Brain pericyte (primary cell): ENCODE data around the gene HIPK2.

Experiments
- DNase-seq: peaks from one replicate; pipeline ENCODE4 v3.0.0-alpha.2; 2012; ENCODE audit warnings: low read depth, low spot score

Gene HIPK2

DNA sequence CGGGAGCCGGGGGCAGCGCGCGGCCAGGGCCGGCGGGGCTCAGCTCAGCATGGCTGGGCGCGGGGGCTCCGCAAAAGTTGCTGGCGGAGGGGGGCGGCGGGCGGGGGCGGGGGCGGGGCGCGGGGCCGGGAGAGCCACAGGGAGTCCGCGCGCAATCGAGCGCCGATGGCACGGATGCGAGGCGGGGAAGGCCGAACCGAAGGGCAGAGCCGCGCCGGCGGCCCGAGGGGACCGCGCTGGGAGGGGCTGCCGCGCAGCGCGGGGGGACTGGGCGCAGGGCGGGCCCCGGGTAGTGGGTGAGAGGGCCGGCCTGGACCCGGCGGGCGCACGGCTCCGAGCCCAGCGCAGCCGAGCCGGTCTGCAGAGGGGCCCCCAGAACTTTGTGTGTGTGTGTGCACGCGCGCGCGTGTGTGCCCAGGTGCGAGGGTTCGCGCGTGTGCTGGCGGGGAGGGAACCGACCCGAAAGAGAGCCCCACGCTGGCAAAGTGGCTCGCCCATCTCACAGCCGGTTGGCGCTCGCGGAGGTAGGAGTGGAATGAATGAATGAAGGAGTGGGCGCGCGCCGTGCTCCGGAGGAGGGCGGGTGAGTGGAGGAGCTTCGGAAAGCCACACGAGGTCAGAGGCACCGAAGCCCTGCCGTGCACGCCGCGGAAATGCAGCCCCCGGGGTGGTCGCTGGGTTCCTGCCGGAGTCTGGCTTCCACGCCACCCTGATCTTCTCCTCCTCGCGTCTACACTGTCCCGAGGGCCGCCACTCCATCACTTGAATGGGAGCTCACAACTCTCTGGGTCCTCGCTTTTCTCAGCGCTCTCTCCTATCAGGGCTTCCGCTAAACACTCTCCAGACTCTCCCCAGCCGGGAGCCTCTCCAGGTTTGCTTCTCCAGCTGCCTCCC lies at the start of gene HIPK2:
Gene HIPK2 (minus strand): TSS at position 51 of the 894 bp plus-strand sequence. CDS start 375 bp downstream, outside the sequence.
- no peak for DNase-seq

DNA sequence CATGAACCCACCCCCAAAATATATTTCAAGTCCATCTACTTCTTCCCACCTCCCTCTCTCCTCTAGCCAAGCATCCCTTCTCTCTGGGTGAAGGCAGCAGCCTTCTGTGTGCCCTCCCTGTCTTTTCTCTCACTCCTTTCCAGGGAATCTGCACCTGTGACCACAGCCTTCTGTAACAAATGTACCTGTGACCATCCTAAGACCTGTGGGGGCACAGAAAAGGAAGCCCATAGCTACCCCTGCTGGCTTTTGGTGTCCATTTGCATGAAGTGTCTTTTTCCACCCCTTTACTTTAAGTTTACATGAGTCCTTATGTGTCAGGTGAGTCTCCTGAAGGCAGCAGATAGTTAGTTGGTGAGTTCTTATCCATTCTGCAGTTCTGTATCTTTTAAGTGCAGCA lies 49.2 kb upstream of the HIPK2 start:
- no peak for DNase-seq

DNA sequence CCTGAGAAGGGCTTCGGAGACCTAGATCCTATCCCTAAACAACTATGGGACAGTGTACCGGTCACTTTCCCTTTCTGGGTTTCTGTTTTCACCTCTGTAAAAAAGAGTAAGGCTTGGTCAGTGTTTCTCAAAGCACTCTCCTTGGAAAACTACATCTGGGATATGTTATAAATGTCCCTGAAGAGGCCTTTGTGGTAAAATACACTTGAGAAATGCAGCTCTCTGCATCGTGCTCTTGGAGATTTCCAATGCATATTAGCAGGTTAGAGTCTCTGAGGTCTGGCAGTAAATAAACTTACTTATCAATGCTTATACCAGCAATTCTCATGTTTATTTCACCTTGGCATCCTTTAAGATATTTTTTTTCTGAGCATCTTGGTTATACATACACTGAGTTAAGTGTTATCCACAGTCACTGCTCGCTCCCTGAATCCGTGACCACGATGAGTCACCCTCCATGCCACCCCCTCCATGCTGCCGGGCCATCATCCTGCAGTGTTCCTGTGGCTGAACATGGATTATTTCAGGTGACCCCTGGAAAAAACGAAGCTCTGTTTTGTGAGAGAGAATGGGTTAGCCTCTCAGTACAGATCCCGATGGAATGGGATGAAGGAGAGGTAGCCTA lies 48.0 kb upstream of the HIPK2 start:
- DNase-seq: no peak

DNA sequence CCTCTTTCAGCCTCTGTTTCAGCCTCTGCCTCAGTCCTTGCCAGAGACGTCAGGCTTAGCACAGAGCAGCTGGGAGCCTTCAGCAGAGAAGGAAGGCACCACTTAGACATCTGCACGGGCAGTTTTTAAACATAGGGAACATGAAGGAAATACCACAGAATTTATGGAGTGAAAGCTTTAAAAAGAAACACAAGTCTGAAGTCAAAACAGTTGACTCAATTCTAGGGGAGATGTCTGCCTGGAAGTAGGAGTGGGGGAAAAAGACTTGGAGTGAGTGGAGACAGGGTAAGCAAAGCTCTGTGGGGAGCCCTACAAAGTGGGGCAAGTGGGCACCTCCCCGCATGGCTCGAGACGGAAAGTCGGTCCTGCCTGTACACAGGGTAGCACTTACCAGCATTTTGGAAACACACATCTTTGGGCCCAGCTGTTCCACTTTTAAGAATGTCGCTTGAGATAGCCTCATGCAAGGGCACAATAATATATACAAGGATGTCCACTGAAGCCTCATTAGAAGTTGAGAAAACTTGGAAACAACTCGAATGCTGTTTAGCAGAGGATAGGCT lies 46.2 kb upstream of the HIPK2 start:
- no peak for DNase-seq

DNA sequence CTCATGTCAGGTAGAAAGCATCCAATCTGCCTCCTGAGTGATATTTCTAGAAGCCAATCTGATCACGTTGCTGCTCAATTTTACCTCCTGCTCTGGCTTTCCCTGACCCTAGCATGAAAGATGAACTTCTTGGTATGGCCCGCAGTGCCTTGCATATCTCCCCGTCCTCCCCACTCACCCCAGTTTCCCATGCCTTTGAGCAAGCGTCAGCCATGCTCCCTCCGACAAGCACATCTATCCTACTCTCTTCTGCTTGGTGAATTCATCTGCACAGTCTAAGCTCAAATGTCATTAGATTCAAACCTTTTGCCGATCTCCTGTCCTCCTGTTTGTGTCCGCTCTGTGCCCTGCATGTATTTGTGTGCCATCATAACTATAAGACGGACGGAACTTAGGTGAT lies 45.1 kb upstream of the HIPK2 start:
- DNase-seq: no peak

DNA sequence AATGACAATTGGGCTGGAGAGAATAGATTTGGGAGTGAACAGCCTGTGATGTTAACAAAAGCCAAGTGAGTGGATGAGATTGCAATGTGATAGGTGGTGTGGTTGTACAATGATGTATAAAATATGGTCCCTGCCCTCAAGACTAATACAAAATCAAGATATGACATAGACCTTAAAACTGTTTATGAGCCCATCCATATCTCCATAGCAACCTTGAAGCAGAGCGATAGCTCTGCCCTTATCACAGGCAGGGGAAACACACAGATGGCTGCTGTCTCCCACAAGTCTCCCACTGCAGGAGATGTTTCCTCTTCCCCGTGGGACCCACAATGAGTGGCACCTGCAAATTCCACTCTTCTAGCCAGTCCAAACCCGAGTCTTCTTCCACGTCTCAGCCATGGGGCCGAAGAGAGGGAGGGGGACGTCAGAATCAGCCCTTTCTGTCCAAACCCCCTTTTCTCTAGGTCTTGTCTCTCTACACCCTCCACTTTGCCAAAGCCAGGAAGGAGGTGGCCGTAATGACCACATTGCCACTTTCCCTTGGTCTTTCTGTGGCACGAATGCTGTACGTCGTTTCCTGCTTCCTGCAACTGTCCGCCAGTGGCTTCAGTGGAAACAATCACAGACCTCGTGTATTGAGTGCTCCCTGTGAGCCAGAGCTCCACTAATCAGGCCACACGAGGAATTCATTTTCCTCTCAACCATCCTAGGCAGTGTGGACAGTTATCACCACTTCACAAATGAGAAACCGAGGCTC lies 43.7 kb upstream of the HIPK2 start:
- no peak for DNase-seq

DNA sequence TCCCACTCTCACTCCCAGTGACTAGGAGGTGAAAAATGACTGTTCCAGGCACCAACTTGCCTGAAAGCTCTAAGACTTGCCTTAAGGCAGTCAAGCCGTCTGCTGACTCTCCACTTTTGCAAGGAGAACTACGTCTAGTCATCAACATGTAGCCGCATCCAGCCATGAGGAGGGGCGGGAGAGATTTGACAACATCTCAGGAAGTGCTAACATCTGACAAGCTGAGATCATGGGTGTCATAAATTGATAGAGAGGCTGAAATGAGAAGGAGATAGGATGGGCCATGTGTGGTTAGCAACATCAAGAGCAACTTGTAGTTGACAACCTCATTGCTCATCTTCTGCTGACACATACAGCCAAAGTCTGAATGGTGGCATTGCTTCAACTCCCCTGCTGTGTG lies 42.3 kb upstream of the HIPK2 start:
- no peak for DNase-seq

DNA sequence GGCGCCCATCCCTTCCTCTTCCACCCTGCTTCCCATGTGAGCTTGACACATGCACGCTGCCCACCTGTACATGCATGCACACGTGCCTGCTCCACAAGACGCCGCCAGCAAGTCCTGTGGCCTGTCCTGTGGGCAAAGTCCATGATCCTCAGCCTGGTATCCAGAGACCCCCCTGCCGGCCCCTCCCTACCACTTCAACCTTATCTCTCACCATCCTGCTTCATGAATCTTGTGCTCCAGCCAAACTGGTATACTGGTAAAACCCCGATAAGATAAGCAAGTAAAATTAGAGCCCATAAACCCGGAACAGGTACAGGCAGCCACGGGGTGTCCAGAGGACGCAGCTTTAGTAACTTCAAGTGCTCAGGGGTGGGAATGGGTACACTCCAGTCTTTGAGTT lies 39.5 kb upstream of the HIPK2 start:
- DNase-seq: no peak

DNA sequence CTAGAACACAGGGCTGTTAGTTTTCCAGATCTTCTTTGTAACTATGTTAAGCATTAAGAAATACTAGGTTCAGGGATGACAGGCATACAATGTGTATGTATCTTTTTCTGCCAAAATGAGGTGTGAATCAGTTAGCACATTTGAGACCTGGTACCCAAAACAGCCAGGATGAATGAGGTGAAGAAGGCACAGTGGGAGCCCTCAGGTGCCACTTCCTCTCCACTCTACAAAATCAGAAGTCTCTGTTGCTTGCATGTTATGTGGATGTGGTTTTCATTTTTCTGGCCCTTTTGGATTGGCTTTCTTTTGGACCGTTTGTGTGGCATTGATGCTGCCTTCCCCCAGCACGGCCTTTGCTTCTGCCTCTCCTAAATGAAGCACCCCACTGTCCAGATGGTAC lies 35.9 kb upstream of the HIPK2 start:
- no peak for DNase-seq

DNA sequence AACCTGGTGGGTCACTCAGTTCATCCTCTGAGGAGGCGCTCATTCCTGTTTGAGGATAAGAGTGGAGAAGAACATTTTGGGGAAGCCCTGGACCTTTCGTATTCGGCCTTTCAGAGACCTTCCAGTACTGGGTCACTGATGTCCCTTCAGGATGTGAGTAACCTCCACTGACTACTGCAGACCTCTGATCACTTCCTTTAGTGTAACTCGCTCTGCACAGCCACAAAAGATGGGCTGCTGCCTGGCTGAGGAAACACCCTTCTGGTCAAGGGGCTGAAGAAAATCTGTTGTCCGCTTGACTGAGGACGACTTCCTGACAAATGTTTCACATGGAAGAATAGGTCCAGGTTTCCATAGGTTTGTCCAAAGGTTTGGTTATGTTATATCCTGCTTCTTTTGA lies 35.4 kb upstream of the HIPK2 start:
- DNase-seq: no peak

DNA sequence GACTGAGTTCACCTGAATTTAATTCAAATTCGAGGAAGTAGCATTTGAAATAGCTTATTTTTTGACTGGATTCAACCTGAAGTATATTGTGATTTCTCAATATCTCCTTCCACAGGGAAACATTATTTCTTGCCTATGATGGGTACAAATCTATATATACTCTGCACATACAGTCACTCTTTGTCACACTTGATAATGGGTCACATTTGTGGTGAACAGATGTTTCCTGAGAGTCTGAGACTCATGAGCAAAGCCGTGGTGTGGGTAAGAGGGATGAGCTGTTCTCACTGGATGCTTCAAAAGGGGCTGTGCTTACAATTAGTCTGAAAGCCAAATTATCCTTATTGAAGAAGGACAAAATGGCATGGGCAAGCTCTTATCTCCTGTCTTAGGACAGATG lies 33.3 kb upstream of the HIPK2 start:
- no peak for DNase-seq

DNA sequence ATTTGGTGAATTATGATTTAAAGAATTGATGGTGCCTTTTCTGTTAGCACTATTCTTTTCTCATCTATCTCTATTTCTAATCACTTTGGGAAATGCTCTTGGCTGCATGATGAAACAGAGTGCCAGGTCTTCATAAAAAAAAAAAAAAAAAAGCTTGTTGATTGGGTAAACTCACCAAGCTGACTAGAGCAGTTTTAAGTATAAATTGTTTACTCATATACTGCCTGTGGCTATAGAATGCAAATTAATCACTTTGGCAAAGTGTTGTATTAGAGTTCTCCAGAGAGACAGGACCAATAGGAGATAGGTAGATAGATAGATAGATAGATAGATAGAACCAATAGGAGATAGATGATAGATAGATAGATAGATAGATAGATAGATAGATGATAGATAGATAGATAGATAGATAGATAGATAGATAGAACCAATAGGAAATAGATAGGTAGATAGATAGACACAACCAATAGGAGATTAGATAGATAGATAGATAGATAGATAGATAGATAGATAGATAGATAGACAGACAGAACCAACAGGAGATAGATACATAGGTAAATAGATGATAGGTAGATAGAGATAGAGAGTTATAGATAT lies 31.1 kb upstream of the HIPK2 start:
- no peak for DNase-seq

DNA sequence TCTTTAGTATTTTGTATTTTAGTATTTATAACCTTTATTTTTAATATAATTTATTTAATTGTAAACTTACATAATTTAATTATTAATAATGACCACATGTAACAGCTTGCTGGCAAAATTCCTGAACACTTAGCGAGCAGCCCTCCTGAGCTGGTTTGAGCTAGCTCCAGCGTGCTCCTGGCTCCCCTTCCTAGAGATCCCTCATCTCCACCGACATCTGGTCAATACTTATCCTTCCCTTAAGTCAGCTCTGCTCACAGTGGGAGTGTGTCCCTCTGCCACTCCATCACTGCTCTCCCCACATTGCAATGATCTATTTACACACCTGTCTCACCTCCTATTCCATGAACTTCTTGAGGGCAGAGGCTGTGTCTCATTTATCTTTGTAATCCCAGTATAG lies 30.6 kb upstream of the HIPK2 start:
- DNase-seq: no peak

DNA sequence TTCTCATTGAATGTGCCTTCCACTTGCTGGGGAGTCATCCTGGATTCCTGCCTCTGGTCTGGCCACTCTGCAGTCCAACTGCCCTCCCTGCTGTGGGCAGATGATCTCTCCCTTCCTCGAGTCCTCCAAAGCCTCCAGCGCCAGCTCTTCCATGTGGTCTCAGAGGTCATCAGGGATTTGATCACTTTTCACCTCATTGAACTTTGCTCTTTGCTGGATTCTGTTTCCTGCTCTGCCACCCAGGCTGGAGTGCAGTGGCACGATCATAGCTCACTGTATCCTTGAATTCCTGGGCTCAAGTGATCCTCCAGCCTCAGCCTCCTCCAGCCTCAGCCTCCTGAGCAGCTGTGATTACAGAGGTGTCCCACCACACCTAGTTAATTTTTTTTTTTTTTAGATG lies 29.2 kb upstream of the HIPK2 start:
- no peak for DNase-seq

DNA sequence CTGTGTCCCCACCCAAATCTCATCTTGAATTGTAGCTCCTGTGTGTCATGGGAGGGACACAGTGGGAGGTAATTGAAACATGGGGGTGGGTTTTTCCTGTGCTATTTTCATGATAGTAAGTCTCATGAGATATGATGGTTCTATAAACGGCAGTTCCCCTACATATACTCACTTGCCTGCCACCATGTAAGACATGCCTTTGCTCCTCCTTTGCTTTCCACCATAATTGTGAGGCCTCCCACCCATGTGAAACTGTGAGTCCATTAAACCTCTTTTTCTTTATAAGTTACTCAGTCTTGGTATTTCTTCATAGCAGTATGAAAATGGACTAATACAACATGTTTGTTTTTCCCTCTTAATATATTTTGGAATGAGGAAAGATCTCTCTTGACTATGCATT lies 26.8 kb upstream of the HIPK2 start:
- DNase-seq: no peak

DNA sequence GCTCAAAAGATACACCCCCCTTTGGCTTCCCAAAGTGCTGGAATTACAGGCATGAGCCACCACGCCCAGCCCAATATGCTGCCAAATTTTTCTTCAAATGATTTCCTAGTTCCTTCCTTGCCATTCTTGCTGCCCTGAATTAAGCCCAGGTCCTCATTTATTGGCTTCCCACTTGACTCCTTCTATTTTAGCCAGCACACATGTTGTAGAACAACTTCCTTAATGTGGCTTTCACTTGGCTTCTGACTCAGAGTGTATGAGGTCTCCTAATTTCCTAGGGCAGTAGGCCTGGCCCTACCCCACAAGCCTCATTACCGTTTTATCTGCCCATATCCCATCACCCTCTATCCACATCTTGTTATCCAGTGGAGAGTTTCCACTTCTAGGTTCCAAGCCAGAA lies 21.8 kb upstream of the HIPK2 start:
- no peak for DNase-seq

DNA sequence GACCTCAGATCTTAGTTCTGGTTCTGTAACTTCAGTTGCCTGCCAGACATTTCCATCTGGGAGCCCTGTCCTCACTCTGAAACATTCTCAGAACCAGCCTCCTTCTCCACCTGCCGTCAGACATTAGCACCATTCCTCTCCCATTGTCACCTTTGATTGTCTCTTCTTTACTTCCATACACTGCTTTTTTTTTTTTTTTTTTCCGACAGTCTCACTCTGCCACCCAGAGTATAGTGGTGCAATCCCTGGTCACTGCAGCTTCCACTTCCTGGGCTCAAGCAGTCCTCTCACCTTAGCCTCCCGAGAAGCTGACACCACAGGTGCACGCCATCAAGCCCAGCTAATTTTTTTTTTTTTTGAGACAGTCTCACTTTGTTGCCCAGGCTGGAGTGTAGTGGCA lies 21.1 kb upstream of the HIPK2 start:
- no peak for DNase-seq

DNA sequence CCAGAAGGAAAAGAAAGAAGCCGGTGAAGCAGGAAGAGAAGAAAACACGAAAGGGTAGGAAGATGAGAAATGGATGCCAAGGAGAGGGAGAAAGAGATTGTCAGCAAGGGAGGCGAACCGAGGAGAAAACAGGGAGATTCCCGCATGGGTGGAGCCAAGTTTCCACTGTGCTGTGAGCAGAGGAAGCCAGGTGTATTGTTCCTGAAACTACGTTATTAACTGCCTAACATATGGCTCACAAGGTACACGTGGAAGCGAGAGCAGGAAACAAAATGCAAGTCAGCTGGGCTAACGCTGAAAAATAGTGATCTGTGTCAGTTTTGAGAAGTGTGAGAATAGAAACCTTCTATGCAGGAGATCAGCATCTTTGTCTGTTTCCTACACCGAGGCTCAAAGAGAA lies 20.4 kb upstream of the HIPK2 start:
- no peak for DNase-seq

DNA sequence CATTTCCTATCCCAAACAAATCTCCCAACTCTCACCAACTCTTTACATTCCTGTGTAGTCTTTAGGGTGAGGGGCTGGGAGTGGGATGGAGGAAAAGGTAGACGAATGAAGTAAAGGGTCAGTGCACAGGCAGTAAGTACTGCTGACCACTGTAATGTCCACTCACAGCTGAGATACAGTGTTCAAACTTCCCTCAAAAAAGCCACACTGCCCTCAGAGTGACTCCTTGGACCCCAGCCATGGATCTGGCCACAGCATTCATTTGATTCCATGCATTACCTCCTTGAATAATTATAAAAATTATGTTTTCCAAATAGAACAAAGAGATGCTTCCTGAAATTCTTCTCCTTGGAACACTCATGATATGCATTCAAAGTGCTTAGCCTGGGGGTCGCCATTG lies 19.8 kb upstream of the HIPK2 start:
- DNase-seq: no peak

DNA sequence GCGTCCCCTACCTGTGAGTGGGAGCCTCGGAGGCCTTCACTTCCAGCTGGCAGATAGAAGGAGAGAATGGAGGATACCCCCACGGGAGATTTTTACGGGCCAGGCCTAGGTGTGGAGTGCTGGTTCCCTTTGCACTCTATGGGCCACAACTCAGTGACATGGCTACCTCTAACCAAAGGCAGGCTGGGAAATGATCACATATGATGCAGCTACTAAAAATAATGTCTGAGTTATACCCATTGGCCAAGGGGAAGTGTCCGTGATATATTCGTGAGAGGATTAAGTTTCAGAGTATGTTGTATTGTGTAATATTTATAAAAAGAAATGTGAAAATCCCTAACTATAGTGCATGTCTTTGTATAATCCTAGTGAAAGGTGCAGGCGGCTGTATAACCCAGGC lies 13.5 kb upstream of the HIPK2 start:
- no peak for DNase-seq

DNA sequence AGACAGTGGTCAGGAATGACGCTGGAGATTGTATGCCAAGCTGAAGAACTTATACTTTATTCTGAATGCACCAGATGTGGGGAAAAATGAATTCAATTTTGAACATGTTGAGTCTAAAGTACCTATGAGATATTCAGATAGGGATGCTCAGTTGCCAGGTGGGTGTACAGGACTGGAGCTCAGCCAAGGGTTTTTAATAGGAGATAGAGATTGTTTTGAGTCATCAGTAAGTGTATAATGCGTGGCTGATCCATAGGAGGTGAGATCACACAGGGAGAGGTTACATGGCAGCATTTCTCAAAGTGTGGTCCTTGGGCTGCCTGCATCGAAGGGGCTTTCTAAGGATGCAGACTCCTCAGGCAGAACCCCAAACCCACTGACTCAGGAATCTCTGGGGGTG lies 6.8 kb upstream of the HIPK2 start:
- DNase-seq: no peak
